Tibial nerve (tissue), 3 donors: Measurements from ENCODE around the gene NANOS2.

Experiments used
- EP300 ChIP-seq, 2 donors: sonication (generic); formaldehyde crosslinking; IDR thresholded peaks; one replicate each; pipeline ENCODE4 v1.6.1; 2017; ENCODE audit warnings: antibody characterized with exemption in 2 of 2, mild to moderate bottlenecking in 1 of 2
- POLR2A ChIP-seq, 2 donors: fragments of 450-650 bp; IDR thresholded peaks; one replicate each; pipeline ENCODE4 v1.6.1; 2017; ENCODE audit warnings: antibody characterized with exemption in 2 of 2, mild to moderate bottlenecking in 2 of 2, moderate library complexity in 2 of 2

GRCh38 chr19:45876411-45877197 is 38.0 kb downstream of the NANOS2 start:
- TF ChIP-seq POLR2A (IDR thresholded peaks at IDR 0.05): no peak
- TF ChIP-seq EP300 (IDR thresholded peaks at IDR 0.05): no peak
